OCI-LY3 (cell line): Measurements from ENCODE around the gene SLC22A12.

ENCODE experiments used
- CTCF ChIP-seq: fragments of 200-600, 300-600 bp; sonication (generic); IDR thresholded peaks from 2 replicates; pipeline ENCODE4 v1.5.1; 2014; ENCODE audit warnings: antibody characterized with exemption, low read length, low read depth
- EZH2phosphoT487 ChIP-seq: fragments of 200-600 bp; shearing (Covaris generic); IDR thresholded peaks from 2 replicates; pipeline ENCODE4 v1.6.1; 2018; ENCODE audit warnings: antibody characterized with exemption, mixed run types, low read depth

DNA sequence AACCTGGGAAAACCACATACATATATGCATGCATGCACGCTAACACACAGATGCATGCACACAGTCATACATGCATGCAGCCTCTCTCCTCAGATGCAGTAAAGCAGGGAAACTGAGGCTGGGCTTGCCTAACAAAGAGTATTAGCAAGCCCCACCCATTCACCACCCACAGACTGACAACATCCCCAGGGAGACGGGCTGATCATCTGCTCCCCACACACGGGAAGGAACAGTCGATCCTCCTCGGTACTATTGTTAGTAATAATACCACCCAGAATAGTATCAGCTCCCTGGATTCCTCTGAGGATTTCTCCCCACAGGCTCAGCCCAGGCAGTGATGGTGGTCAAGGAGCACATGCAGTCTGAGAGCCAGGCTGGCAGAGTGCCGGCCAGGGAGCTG is 41.2 kb downstream of the SLC22A12 start:
- TF ChIP-seq CTCF (no peak), EZH2phosphoT487 (no peak)
